ENCODE measurements around the gene TRAPPC10. TPM values are rescaled to one million over a fixed set of nuclear protein-coding genes. Genes with fewer than 3 reads are reported as not detected.
A peak's percentile ranks its signal among the peaks of the same experiment; 100 is the strongest.

TRAPPC10 gene
- polyA plus RNA-seq, 4 donors, result 19.7 to 44.7 (median 37.8) TPM

DNA sequence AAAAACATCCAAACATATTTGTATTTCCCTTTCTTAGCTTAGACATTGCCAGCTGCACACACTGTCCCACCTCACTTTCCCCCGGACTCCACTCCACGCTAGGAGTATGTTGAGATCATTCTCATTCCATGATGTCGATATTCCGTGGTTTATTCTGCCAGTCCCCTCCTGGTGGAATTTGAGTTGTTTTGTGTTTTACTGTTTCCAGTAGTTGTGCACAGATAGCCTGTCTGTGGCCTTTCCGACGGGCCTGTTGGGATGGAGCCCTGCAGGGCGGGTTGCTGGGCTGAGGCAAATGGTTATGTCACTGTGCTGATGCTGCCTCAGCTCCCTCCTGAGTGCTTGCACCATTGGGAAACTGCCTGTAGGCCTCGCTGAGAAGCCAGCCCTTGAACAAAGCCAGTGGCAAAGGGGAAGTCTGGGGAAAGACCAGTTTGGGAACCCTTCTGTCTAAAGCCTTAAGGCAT is 12.8 kb downstream of the TRAPPC10 start:
- DNase-seq (ENCODE audit: low read depth in 4 of 4, low spot score in 3 of 4), result no peak

DNA sequence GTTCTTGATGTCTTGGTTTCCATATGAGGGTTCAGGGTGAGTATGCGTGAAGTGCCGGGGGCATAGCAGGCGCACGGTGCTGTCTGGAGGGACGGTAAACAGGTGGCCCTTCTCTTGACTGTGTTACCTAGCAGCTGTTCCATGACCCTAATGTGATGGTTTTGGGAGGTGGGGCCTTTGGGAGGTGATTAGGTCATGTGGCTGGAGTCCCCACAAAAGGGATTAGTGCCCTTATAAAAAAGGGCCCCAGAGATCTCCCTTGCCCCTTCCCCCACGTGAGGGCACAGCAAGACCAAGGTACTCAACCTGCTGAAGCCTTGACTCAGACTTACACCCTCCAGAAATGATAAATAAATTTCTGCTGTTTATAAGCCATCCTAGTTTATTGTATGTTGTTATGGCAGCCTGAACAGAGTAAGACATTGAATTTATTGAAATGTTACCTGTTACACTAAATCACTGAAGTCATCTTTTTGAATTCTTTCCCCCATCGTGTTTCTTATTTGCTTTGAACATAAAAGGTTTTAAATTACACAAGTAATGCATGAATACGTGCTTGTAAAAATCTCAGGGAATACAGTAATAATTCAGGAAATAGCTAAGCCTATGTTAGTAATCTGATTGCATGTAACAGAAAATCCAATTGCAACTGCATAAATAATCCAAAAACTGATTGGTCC is 15.6 kb downstream of the TRAPPC10 start:
- no peak for DNase-seq (ENCODE audit: low read depth in 4 of 4, low spot score in 3 of 4)

DNA sequence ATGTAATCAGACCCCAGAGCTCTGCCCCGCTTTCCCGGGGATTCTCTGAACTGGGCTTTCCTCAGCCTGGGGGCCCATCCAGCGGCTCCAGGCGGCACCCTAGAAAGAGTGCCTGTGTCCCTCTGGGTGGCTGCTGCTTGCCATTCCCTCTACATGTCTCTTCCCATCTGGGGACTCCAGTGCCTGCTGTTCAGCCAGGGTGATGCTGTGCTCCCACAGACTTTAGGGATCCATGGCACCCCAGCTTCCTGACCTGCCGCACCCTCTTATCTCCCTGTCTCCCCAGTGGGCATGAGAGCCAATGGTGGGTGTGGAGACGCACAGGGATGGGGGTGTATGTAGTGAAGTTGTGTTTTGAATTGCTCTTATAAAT is 16.2 kb downstream of the TRAPPC10 start:
- no peak for DNase-seq (ENCODE audit: low read depth in 4 of 4, low spot score in 3 of 4)

DNA sequence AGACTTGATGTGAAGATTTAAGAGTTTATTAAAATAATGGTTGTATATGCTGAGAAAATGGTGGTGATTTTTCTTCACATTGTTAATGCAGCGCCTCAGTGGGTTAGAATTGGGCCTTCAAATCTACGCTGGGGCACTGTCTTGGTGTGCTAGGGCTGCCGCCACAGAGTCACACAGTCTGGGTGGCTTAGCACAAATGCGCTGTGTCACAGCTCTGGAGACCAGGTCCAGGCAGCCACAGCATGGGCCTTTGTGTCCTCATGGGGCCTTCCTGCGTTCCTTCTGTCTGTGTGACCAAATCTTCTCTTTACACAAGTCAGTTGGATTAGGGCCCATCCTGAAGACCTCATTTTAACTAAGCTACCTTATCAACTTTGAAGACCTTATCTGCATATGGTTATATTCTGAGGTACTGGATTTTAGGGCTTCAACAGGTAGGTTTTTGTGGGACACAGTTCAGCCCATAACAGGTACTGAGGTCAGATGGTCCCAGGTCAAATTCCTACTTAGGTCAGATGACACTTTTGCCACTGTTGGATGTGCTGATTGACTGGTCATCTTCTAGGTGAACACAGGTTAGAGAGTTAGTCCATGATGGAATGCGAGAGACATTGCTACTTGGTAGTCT is 17.5 kb downstream of the TRAPPC10 start:
- DNase-seq (ENCODE audit: low read depth in 4 of 4, low spot score in 3 of 4), result no peak

DNA sequence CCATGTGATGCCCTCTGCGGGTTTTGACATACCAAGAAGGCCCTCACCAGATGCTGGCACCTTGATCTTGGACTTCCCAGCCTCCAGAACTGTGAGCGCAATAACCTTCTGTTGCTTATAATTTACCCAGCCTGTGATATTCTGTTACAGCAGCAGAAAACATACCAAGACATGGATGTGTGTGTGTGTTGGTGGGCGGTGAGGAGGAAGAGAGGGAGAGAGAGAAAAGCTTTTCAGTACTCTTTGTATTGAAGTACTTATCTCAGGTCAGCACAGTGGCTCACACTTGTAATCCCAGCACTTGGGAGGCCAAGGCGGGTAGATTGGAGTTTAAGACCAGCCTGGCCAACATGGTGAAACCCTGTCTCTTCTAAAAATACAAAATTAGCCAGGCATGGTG is 23.1 kb downstream of the TRAPPC10 start:
- DNase-seq (ENCODE audit: low read depth in 4 of 4, low spot score in 3 of 4), result no peak

DNA sequence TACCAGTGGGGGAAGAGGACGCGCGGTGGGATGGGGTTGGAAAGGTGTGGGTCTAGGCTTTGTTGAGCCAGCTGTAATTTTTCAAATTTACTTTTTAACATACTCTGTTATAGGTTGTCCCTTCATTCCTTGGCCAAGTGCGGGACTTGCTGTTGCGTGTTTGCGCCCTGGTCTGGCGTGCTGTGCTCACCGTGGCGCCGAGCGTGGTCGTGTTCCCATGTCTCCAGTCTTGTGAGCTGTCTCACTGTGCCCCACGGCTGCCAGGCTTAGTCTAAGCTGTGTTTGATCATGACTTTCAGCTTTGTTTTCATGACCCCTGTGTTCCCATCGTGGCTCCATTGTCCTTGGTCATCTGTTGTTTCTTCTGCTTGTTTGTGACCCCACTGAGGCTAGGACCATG is 26.0 kb downstream of the TRAPPC10 start:
- no peak for DNase-seq (ENCODE audit: low read depth in 4 of 4, low spot score in 3 of 4)

DNA sequence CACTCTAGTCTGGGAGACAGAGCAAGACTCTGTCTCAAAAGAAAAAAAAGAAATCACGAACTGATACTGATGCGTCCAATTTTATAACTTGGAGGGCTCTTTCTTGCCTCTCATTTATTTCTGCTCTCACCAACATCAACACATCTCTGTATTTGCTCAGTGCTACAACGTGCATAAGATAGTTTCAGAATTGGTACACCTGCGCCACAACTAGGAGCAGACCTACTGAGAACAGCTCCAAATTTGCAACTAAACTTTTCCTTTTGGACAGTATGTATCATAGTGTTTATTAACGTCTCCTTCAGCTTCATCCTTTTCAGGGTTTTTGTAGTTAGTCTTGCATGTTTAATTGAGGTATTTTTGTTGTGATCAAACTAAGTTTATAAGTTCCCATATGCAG is 27.7 kb downstream of the TRAPPC10 start:
- DNase-seq (ENCODE audit: low read depth in 4 of 4, low spot score in 3 of 4), result no peak

DNA sequence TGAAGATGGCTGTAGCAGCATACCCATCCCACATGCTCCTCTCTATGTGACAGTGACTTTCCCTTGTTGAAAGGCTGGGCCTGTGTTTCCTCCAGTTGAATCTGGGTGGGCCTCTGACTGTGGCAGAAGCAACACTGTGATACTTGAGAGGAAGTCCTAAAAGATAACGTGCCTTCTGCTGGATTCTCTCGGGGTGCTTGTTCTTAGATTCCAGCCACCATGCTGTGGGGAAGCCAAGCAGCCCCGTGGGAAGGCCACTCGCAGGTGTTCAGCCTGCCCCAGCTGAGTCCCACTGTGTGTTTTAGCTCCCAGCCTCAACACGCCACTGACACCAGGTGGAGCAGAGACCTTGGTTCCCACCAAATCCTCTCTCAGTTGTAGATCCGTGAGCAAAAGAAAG is 31.5 kb downstream of the TRAPPC10 start:
- DNase-seq (ENCODE audit: low read depth in 4 of 4, low spot score in 3 of 4), result no peak

DNA sequence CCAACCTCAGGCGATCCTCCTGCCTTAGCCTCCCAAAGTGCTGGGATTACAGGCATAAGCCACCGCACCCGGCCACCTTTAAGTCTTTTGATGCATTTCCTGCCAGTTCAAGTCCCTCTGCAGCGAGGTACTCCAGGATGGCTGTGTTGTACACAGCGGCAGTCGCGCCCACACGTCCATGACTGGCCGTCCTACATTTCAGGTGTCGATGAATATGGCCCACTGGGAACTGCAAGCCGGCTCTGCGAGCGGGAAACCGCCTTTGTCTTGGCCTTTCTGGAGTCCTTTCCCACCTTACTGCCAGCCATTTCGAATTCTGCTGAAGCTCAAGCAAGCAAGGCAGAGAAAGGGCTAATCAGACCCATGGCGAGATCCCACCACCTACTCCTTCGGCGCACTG is 34.6 kb downstream of the TRAPPC10 start:
- DNase-seq (ENCODE audit: low read depth in 4 of 4, low spot score in 3 of 4), result no peak

DNA sequence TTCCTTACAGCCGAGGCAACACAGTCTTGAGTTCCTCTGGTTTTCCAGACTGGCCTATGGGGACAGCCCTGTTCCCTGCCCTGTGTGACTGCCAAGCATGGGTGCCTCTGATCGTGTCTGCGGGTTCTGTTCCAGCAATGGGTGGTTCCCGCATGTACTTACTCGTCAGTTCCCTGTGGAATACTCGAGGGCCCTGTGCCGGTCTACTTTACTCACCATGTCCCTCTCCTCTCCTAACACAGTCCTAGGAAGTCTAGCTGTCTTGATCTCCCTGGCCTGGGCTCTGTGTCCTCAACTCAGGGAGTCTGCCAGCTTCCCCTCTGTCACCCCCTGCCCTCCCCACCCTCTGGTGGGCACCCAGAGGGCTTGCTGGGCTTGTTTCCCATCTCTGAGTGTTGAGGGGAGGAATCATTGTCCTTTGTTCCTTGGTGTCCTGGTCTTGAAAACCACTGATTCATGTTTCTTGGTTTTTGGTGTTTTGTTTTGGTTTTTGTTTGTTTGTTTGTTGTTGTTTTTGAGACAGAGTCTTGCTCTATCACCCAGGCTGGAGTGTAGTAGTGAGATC is 36.0 kb downstream of the TRAPPC10 start:
- DNase-seq (ENCODE audit: low read depth in 4 of 4, low spot score in 3 of 4), result no peak

DNA sequence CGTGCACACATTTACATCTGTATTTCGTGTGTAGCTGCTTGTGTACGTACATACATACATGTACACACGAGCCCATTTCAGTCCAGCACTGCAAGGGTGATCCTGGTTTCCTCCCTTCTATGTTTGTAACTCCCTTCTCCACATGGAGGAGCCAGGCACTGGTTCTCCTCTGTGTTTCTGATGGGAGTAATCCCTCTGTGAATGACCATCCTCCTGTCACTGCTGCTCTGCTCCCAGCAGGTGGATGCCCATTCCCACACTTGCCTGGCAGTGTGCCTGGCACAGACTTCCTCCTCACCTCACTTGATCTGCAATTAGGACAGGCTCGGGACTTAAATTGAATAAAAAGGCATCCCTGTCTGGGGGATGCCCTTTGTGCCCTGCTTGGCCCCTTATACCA is 37.1 kb downstream of the TRAPPC10 start:
- DNase-seq (ENCODE audit: low read depth in 4 of 4, low spot score in 3 of 4), result no peak

DNA sequence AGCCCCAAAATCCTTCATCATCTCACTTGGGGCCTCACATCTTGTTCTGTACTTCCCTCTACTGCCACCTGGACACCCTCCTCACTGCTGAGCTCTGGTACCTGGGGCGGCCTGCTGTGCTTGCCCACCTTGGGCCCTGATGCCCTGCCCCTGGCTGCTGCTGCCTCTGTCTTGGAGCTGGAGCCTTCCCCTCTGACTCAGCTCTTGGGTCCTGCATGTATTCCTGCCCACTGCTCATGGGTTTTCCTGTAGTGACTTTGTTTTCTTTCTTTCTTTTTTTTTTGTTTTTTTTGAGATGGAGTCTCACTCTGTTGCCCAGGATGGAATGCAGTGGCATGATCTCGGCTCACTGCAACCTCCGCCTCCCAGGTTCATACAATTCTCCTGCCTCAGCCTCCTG is 37.5 kb downstream of the TRAPPC10 start:
- no peak for DNase-seq (ENCODE audit: low read depth in 4 of 4, low spot score in 3 of 4)

DNA sequence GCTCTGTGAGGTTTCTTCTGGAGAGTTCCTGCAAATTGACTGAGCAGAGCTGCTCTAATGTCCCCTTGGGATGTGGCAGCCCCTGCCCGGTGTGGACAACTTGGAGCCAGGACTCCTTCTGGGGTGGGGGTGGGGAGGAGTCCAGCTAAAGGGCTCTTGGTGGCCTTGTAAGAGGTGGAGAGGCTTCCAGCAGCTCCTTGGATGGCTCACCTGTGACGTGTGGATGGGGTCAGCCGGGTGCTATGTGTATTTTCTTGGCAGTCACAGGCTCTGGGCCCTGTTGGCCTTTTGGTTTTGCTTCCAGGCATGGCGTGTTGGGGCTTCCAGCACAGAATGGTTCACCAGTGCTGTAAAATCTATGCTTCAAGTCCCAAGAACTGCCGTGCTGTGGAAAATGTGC is 38.2 kb downstream of the TRAPPC10 start:
- no peak for DNase-seq (ENCODE audit: low read depth in 4 of 4, low spot score in 3 of 4)

DNA sequence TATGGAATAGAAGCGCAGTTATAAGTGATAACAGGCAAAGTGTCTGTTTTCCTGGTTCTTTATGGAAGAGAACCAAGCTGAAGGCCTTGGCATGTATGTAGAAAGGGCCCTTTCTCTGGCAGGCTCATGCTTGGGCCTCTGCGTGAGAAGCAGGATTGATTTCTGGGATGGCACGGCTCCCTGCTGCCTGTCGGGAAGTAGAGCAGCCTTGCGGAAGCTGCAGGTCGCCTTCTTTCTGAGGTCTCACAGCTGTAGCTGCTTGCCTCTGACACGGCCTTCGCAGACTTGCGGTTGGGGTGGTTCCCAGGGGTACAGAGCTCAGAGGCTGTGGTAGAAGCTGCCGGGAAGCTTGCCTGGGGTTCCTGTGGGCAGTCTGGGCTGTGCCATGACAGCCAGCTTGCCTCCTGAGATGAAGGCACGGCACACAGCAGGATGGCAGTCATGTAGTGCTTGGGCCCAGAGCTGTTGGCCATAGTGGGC is 39.4 kb downstream of the TRAPPC10 start:
- DNase-seq (ENCODE audit: low read depth in 4 of 4, low spot score in 3 of 4), result no peak

DNA sequence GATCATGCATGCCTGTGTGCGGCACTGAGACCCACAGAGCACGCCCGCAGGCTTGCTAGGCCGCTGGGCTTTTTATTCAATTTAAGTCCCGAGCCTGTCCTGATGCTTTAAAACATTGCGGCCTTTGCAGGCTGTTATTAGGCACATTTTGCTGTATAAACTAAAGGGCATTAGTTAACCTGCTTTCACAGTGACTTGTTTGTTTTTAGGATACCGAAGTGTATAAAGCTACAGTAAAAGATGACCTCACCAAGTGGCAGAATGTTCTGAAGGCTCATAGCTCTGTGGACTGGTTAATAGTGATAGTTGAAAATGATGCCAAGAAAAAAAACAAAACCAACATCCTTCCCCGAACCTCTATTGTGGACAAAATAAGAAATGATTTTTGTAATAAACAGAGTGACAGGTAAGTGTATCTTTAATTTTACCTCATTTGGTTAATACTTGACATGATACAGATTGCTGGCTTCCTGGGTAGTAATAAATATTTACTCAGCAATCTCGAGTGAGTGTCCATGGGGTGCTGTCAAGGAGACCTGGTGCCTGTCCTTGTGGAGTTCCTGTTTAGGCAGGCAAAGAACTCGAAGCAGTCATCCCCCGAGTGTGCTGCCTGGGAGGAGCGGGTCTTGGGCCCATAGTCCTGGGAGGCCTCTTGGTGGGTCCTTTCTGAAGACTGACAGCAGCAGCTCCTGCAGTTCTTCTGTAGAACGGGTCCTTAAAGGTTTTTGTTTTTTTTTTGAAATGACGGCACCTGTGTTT is 40.1 kb downstream of the TRAPPC10 start:
- DNase-seq (ENCODE audit: low read depth in 4 of 4, low spot score in 3 of 4), result no peak

DNA sequence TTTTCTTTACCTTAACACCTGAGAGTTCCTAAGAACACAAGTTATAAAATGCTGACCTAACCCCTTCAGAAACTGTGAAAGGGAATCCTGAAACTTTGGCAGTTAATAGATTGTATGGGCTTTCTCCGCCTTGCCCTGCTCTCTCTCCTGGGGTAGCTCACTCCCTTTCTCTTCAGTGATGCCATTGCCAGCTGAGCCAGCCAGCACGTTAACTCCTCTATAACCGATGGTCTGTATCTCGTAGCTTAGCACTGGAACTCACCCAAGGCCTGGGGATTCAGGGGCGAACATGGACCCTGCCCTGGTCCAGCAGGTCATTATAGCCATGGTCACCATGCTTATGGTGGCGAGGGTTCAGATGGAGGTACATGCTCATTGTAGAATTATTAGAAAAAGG is 40.7 kb downstream of the TRAPPC10 start:
- DNase-seq (ENCODE audit: low read depth in 4 of 4, low spot score in 3 of 4), result no peak

DNA sequence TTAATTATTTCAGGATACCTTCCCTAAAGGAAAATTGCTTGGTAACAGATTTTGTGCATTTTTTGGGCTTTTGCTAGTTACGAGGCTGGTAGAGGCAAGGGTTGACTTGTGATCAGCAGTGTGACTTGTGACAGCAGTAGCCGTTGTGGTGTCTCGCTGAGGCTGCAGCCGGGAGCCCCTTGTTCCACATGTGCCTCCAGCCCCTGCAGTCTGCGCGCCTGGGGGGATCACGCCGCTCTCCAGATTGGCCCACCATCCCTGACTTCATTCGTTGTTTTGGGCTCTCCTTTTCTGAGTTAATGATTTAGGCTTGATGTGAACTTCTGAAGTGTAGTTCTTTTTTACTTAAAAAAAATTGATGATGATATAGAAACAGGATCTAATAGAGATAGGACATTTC is 41.5 kb downstream of the TRAPPC10 start:
- no peak for DNase-seq (ENCODE audit: low read depth in 4 of 4, low spot score in 3 of 4)

DNA sequence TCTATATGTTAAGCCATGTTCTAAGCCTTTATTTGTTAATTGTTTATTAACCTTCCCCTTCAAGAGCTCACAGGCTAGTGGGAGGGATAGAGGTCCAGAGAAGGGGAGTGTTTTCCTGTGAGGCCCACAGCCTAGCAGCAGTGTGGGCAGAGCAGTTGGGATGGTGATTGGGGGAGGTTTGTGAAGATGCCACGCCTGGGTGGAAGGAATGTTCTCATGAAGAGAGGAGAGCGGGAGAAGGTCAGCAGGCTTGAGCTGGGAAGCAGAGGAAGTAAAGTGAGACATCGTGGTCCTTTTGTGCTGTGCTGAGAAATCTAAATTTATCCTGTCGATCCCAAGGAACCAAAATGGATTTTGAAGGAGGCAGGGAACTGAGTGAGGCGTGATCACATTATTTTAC is 42.6 kb downstream of the TRAPPC10 start:
- DNase-seq (ENCODE audit: low read depth in 4 of 4, low spot score in 3 of 4), result peak in 3 of 4 donors; percentile 18 to 45 (median 43)

DNA sequence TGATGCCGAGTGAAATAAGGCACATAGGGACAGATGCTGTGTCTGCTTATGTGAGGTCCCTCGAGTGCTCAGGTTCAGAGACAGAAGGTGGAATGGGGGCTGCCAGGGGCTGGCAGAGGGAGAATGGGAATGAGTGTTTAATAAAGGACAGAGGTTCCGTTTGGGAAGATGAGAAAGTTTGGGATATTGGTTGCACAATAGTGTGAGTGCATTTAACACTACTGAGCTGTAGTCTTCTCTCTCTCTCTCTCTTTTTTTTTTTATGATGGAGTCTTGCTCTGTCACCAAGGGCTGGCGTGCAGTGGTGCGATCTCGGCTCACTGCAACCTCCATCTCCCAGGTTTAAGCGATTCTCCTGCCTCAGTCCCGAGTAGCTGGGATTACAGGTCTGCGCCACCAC is 44.9 kb downstream of the TRAPPC10 start:
- no peak for DNase-seq (ENCODE audit: low read depth in 4 of 4, low spot score in 3 of 4)

DNA sequence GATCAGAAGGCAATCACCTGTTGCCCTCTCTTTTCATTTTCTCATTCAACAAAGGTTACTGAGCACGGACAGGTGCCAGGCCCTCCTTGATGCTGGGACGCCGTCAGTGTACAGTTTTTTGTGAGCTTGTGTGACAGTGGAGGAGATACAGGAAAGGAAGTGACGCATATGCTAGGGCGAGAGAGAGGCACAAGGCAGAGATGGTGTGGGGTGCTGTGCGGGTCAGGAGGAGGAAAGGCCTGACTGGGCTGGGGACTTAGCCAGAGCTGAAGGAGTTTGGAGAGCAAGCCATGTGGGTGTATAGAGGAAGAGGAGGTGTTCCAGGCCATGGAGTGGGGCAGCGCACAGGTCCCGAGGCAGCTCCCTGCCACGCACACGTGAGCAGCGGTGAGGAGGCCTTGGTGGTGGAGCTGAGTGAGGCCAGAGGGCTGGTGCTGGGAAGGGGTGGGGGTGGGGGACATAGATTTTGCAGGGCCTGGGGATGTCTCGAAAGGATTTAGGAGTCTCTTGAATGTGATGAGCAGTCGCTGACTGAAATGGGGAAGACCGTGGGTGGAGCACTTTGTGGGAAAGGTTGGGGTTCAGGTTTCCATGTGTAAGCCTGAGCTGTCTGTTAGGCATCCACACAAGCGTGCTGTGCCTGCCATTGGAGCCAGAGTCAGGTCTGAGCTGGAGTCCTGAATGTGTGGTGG is 46.0 kb downstream of the TRAPPC10 start:
- no peak for DNase-seq (ENCODE audit: low read depth in 4 of 4, low spot score in 3 of 4)

DNA sequence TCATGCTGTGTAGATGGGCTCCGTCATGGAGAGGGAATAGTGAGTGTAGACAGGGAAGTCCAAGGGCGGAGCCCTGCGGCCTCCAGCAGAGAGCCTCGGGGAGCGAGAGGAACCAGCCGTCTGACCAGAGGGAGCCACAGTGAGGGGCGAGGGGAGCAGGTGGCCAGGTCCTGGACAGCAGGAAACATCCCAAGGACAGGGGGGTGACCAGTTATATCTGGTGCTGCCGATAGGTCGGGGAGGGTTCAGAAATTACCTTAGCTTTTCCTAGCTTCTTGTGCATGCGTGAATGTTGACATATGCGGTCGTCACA is 46.5 kb downstream of the TRAPPC10 start:
- no peak for DNase-seq (ENCODE audit: low read depth in 4 of 4, low spot score in 3 of 4)

Data from left renal pelvis (tissue), 4 donors.